Spinal cord (tissue), 10 donors: Measurements from ENCODE around the gene ESPL1. TPM values are rescaled to one million over a fixed set of nuclear protein-coding genes. Genes with fewer than 3 reads are reported as not detected.
A peak's percentile ranks its signal among the peaks of the same experiment; 100 is the strongest.

Experiments
- DNase-seq, 6 donors: peaks; one replicate each; pipeline versions ENCODE4 v3.0.0 to v3.0.0-alpha.2; 2013 to 2015; ENCODE audit warnings: low spot score in 6 of 6, low read depth in 4 of 6
- H3K27ac ChIP-seq: one replicate; pipeline ENCODE4 v1.5.1; 2013; ENCODE audit warnings: low read depth, low read length, control low read depth
- H3K27me3 ChIP-seq: one replicate; pipeline ENCODE4 v1.6.1; 2013; ENCODE audit warnings: low read length; ENCODE audit not compliant: control insufficient read depth, insufficient read depth
- H3K36me3 ChIP-seq: one replicate; pipeline ENCODE4 v1.6.1; 2013; ENCODE audit warnings: low read length; ENCODE audit not compliant: control insufficient read depth, insufficient read depth
- H3K4me1 ChIP-seq: one replicate; pipeline ENCODE4 v1.6.1; 2013; ENCODE audit warnings: low read length; ENCODE audit not compliant: control insufficient read depth, insufficient read depth
- H3K4me3 ChIP-seq: one replicate; pipeline ENCODE4 v1.5.1; 2013; ENCODE audit warnings: low read depth, low read length, control low read depth
- H3K9me3 ChIP-seq: one replicate; pipeline ENCODE4 v1.6.1; 2013; ENCODE audit warnings: low read length; ENCODE audit not compliant: control insufficient read depth, insufficient read depth
- WGBS: methylation state at CpG from one replicate; pipeline ENCODE4 v1.1.5; 2013; ENCODE audit warnings: missing lambda C conversion rate; ENCODE audit not compliant: insufficient coverage; 5-methylcytosine and 5-hydroxymethylcytosine counted together
- polyA plus RNA-seq, 2 donors: library from polyadenylated mRNA; unstranded; fragments of 120-200 nt; gene quantifications; one replicate each; pipeline ENCODE4 v1.2.1, GENCODE V29; 2013; ENCODE audit not compliant: insufficient read length in 2 of 2
- total RNA-seq, 2 donors: library from RNA; depleted of rRNA in 1 of 2; stranded (reverse); fragments of 120-200 nt in 1 of 2; fragments of >200 nt in 1 of 2; gene quantifications; one replicate each; pipeline versions ENCODE4 v1.2.3 to v1.2.4, GENCODE V29; 2013 to 2014
- donor health status: healthy.

ESPL1 gene
- total and polyA plus RNA-seq, 4 donors: 3.0 to 9.2 (median 5.2) TPM

DNA sequence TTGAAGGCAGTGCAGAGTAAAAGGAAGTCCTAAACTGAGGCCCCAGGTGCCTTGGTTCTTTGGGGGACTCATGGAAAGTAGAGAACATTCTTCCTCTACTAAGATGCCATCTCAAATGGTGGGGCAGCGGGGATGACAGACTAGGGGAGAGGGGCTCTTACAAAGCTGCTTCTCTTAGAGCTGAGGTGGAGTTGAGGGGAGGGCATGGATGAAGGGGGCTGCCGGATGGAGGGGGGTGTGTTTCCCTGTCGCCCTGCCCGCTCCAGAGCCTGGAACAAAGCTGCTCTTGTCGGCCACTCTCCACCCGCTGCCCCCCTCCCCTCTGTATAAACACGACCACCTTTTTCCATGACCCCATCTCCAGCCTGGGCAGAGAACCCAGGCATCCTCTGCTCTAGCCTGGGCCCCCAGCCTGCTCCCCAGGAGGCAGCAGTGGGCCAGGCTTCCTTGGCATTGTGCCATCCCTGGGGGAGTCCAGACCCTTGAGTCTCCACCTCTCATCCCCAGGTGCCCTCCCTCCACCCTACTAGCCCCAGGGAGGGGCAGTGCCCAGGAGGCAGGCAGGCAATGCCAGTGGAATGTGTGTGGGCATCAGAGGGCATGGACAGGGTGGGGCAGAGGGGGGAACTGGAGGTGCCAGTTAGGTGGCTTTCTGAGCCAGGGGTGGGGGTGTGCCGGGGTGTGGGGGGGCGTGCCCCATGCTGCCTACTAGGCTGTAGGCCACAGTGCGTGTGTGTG lies 37.8 kb upstream of the ESPL1 start:
- no peak overlapping the region for H3K4me3 ChIP-seq
- H3K36me3 ChIP-seq: peaks cover 6% of the 10 kb centered on the region
- H3K4me1 ChIP-seq: peaks cover 65% of the 10 kb centered on the region
- no peaks in the 10 kb centered on the region for H3K9me3 ChIP-seq
- peaks cover 17% of the 10 kb centered on the region for H3K27me3 ChIP-seq
- H3K27ac ChIP-seq: peak overlapping the region; percentile 78
- peak in 1 of 6 donors; percentile 46 for DNase-seq
- WGBS: 19% methylated on average over 3 of the region's 10 CpGs

- Histone ChIP-seq H3K9me3 (no peaks in the 10 kb centered on the region), H3K4me3 (peak overlapping the region; percentile 40), H3K4me1 (peaks cover 57% of the 10 kb centered on the region), H3K27ac (peak overlapping the region; percentile 65), H3K27me3 (peaks cover 17% of the 10 kb centered on the region), H3K36me3 (peaks cover 6% of the 10 kb centered on the region)
- WGBS: 1% methylated on average over 9 of the region's 9 CpGs
- no peak for DNase-seq
These were observed 36.5 kb upstream of the ESPL1 start for GRCh38 chr12:53231671-53231920.

- WGBS: under 1% methylated on average over 29 of the region's 44 CpGs
- H3K36me3 ChIP-seq: peaks cover 5% of the 10 kb centered on the region
- peak in 1 of 6 donors; percentile 55 for DNase-seq
- peaks cover 57% of the 10 kb centered on the region for H3K4me1 ChIP-seq
- peak within 1 kb of the TSS; percentile 69 for H3K27ac ChIP-seq
- peaks cover 17% of the 10 kb centered on the region for H3K27me3 ChIP-seq
- H3K9me3 ChIP-seq: no peaks in the 10 kb centered on the region
- peak within 1 kb of the TSS; percentile 40 for H3K4me3 ChIP-seq
These were observed 36.0 kb upstream of the ESPL1 start, which contains the start of gene RARG for GRCh38 chr12:53231921-53232645. RARG (minus strand) TSS chr12:53232209; CDS start chr12:53227545, 4,664 bp downstream.

DNA sequence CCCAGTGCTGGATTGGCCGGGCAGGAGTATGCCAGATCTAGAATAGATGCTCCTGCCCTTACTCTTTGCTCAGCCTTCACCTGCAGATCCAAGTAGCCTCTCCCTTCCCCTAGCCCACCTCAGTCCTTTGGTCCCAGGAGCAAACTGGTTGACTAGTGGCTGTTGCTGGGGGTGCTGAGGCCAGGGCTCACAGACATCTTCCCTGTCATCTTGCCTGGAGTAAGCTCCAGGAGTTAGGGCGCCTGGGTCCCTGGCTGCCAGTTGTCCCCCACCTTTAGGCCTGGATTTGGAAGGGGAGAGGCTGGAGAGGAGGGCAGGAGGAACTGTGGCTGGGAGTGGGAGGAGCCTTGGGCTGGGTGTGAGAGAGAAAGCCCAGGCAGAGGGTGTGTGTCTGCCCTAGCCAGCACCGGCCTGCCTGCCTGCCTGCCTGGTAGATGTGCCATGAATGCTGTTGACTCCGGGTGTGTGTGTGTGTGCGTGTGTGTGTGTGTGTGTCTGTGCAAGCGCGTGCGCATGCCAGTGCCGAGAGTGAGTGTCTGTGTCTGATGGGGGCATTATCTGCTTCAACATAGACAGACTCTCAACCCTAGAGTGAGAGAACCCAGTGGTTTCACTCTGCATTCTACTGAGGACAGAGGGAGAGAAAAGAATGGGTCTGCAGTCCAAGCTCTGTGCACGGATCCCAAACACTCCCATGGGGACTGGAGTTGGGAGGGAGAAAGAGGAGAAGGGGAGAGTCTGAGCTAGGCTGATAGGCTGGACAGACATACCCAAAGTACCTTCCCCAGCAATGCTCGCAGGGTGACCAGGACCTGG lies 35.2 kb upstream of the ESPL1 start:
- Histone ChIP-seq H3K4me1 (peaks cover 57% of the 10 kb centered on the region), H3K4me3 (peak overlapping the region; percentile 40), H3K27me3 (peaks cover 17% of the 10 kb centered on the region), H3K9me3 (no peaks in the 10 kb centered on the region), H3K36me3 (no peaks in the 10 kb centered on the region), H3K27ac (peak overlapping the region; percentile 73)
- 31% methylated on average over 6 of the region's 11 CpGs for WGBS
- no peak for DNase-seq

DNA sequence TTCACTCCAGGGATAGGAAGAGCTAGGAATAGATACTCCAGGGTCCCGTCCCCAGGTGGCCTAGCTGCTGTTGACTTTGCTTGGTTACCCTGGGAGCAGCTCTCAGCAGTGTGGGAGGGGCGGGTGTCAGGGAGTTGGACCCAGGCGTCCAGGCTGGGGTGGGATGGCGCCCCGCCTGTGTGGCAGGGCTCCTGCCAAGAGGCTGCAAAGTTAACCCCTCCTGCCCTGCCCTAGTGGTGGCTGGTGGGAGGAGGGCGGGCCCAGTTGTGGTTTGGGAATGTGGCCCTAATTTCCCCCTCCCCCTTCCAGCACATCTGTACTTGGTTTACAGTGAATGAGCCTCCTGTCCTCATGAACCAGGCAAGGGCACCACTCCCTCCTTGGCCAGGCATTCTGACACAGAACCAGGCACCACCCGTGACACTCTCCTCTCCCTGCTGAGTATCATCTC lies 34.4 kb upstream of the ESPL1 start:
- H3K9me3 ChIP-seq: no peaks in the 10 kb centered on the region
- no peaks in the 10 kb centered on the region for H3K36me3 ChIP-seq
- H3K27me3 ChIP-seq: peaks cover 17% of the 10 kb centered on the region
- H3K4me3 ChIP-seq: no peak overlapping the region
- peaks cover 57% of the 10 kb centered on the region for H3K4me1 ChIP-seq
- peak overlapping the region; percentile 73 for H3K27ac ChIP-seq
- no peak for DNase-seq
- no CpG with 5 or more reads among the region's 7 CpGs for WGBS

GRCh38 chr12:53234271-53234914 lies 33.7 kb upstream of the ESPL1 start:
- H3K9me3 ChIP-seq: no peaks in the 10 kb centered on the region
- no peaks in the 10 kb centered on the region for H3K36me3 ChIP-seq
- peaks cover 17% of the 10 kb centered on the region for H3K27me3 ChIP-seq
- DNase-seq: peak in 2 of 6 donors; percentile 72 to 73
- H3K4me1 ChIP-seq: peaks cover 55% of the 10 kb centered on the region
- WGBS: 3% methylated on average over 4 of the region's 12 CpGs
- no peak overlapping the region for H3K4me3 ChIP-seq
- H3K27ac ChIP-seq: peak overlapping the region; percentile 73

GRCh38 chr12:53235164-53235563 lies 32.9 kb upstream of the ESPL1 start:
- Histone ChIP-seq H3K27me3 (peaks cover 17% of the 10 kb centered on the region), H3K36me3 (no peaks in the 10 kb centered on the region), H3K27ac (no peak overlapping the region), H3K4me3 (no peak overlapping the region), H3K9me3 (no peaks in the 10 kb centered on the region), H3K4me1 (peaks cover 50% of the 10 kb centered on the region)
- DNase-seq: no peak
- WGBS: no CpG with 5 or more reads among the region's 3 CpGs

DNA sequence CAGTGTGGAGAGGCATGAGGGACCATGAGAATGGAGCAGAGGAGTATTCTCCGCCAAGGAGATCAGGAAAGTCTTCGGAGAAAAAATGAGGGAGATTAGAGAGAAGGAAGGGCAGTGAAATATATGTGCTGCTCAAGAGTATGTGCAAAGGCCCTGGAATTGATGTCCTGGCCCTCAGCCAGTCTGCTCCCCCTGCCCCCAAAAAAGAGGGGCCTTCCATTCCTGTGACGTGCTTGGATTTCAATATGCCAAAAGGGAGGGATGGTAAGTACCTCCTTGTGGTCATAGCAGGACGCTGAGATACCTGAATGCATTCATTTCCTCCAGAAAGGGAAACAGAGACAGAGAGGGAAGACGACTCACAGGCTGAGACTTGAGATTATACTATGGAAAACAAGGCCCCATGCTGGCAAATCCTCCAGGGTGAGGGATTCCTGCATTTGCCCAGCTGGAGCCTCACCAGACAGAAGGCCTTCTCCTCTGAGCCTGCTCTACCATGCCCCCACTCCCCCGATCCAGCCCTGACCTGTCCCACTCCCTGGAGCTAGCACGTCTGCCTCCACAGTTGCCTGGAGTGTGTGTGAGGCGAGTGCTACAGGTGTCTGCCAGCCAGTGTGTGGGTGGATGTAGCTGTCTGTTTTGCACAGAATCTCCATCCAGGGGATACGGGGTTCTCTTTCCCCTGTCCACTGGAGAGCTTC lies 32.2 kb upstream of the ESPL1 start:
- 67% methylated on average over 5 of the region's 9 CpGs for WGBS
- no peaks in the 10 kb centered on the region for H3K36me3 ChIP-seq
- DNase-seq: no peak
- no peak overlapping the region for H3K4me3 ChIP-seq
- peaks cover 16% of the 10 kb centered on the region for H3K27me3 ChIP-seq
- H3K27ac ChIP-seq: no peak overlapping the region
- no peaks in the 10 kb centered on the region for H3K9me3 ChIP-seq
- peaks cover 43% of the 10 kb centered on the region for H3K4me1 ChIP-seq
